Adipocyte (in vitro differentiated cells): Measurements from ENCODE around the gene FAM13B.
"Not testable (repeated sequence)": the region's sequence is repeated elsewhere in the genome, so short reads cannot be mapped to it uniquely, and the experiment has no call there.

Experiments
- DNase-seq: peaks from one replicate; pipeline ENCODE4 v3.0.0-alpha.2; 2015; ENCODE audit warnings: low read depth
- H3K27me3 ChIP-seq: replicated peaks from 2 replicates; pipeline ENCODE4 v1.7.0; 2013; ENCODE audit warnings: mild to moderate bottlenecking, low read length, moderate library complexity; ENCODE audit not compliant: control insufficient read depth, insufficient read depth
- H3K36me3 ChIP-seq: 2 replicates; pipeline ENCODE4 v1.7.0; 2013; ENCODE audit warnings: low read length, mild to moderate bottlenecking, moderate library complexity; ENCODE audit not compliant: control insufficient read depth, insufficient read depth, severe bottlenecking
- H3K4me1 ChIP-seq: 2 replicates; pipeline ENCODE4 v1.7.0; 2013; ENCODE audit warnings: mild to moderate bottlenecking, low read length, moderate library complexity; ENCODE audit not compliant: control insufficient read depth, insufficient read depth
- H3K4me3 ChIP-seq: 2 replicates; pipeline ENCODE4 v1.7.0; 2013; ENCODE audit warnings: mild to moderate bottlenecking, low read length, moderate library complexity
- H3K9ac ChIP-seq: 2 replicates; pipeline ENCODE4 v1.7.0; 2013; ENCODE audit warnings: mild to moderate bottlenecking, low read length, moderate library complexity
- H3K9me3 ChIP-seq: 2 replicates; pipeline ENCODE4 v1.7.0; 2013; ENCODE audit warnings: mild to moderate bottlenecking, low read length, moderate library complexity; ENCODE audit not compliant: control insufficient read depth

Gene FAM13B

DNA sequence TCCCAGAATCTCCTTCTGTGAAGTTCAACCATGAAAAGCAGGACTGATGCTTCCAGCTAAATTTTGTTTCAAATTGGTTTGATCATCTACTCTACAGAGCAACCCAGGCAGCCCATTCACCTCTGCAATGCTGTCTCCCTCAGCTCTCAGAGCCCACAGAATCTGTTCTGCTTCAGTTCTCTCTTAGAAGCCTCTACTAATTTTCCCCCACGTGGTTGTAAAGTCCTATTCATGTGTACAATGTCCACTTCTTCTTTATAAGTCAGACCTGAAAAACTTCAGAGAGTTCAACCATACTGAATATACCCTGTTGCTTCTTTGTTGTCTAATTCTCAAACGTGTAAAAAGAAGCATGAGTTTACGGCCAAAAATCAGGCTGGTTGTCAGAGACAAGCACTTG, 21.3 kb upstream of the FAM13B start:
- Histone ChIP-seq H3K4me3 (no peak overlapping the region), H3K4me1 (no peaks in the 10 kb centered on the region), H3K9ac (no peak overlapping the region), H3K27me3 (peaks cover 28% of the 10 kb centered on the region), H3K9me3 (no peaks in the 10 kb centered on the region), H3K36me3 (no peaks in the 10 kb centered on the region)
- DNase-seq: no peak

DNA sequence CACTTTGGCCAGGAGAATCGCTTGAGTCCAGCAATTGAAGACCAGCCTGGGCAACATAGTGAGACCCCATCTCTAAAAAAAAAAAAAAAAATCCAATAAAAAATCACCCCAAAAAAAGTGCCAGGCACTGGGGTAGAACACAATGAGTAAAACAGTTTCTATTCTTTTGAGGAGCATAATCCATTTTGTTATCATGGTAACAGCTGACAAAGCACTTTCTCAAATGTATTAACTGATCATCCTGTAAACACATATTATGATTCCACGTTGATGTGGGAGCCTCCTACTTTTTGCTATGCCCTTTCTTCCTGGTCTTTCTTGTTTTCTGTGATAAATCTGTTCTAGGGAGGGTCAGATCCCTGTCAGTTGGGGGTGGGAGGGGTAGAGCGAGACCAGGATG, 20.7 kb upstream of the FAM13B start:
- no peak for DNase-seq
- Histone ChIP-seq H3K36me3 (no peaks in the 10 kb centered on the region), H3K9ac (no peak overlapping the region), H3K27me3 (peaks cover 28% of the 10 kb centered on the region), H3K9me3 (no peaks in the 10 kb centered on the region), H3K4me3 (no peak overlapping the region), H3K4me1 (no peaks in the 10 kb centered on the region)

DNA sequence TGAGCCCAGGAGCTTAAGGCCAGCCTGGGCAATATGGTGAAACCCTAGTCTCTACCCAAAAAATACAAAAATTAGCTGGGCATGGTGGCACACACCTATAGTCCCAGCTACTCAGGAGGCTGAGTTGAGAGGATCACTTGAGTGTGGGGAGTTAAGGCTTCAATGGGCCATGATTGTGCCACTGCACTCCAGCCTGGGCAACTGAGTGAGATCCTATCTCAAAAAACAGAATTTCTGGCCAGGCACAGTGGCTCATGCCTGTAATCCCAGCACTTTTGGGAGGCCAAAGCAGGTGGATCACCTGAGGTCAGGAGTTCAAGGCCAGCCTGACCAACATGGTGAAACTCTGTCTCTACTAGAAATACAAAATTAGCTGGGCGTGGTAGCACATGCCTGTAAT, 19.8 kb upstream of the FAM13B start:
- not testable (repeated sequence) for H3K4me3 ChIP-seq, H3K36me3 ChIP-seq, H3K9me3 ChIP-seq, H3K9ac ChIP-seq, H3K4me1 ChIP-seq, DNase-seq
- H3K27me3 ChIP-seq: peaks cover 28% of the 10 kb centered on the region

DNA sequence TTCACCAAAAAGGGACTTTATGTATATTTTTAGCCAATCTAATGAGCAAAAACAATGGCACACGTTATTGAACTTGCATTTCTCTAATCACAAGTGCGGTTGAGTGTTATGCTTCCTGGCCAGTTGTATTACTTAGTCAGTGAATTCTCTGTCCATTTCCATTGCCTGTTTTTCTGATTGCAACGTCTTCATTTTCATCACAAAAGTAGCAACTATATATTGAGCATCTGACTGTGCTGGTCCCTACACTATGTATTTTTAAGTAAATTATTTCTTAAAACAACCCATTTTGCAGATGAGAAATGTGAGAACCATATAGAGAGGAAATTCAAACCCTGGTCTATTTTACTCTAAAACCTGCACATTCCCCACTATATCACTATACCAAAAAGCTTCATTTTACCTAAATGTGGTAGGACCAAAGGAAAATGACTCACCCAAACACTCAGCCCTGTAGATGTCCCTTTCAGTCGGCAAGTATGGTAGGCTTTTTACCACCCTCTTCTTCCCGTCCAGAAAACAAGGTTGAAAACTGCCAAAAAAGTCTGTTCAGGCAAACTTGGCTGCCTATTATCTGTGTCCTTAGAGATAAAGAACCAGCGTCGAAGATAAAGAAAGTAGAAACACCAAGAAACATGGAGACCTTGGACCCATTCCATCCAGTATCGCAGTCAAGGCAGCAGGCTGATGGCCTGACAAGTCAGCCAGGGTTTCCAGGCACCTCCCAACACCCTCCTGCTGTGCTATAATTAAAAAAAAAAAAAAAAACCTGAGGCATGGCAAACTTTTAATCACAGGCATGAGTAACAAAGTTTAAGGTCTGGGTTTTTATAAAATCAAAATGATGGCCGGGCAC, 18.8 kb upstream of the FAM13B start:
- DNase-seq: no peak
- Histone ChIP-seq H3K9ac (no peak overlapping the region), H3K27me3 (peaks cover 28% of the 10 kb centered on the region), H3K4me1 (peaks cover 4% of the 10 kb centered on the region), H3K36me3 (no peaks in the 10 kb centered on the region), H3K9me3 (no peaks in the 10 kb centered on the region), H3K4me3 (no peak overlapping the region)

DNA sequence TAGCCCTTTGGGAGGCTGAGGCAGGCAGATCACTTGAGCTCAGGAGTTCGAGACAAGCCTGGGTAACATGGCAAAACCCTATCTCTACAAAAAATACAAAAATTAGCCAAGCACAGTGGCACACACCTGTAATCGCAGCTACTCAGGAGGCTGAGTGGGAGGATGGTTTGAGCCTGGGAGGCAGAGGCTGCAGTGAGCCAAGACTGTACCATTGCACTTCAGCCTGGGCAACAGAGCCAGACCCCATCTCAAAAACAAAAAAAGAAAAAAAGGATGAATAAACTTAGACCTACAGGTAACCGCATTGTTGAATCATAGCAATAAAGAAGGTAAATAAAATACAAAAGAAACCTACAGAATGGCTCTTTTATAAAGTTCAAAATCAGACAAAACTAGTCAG, 12.4 kb upstream of the FAM13B start:
- not testable (repeated sequence) for H3K36me3 ChIP-seq, H3K9ac ChIP-seq, H3K4me3 ChIP-seq, H3K27me3 ChIP-seq, H3K4me1 ChIP-seq, DNase-seq, H3K9me3 ChIP-seq

DNA sequence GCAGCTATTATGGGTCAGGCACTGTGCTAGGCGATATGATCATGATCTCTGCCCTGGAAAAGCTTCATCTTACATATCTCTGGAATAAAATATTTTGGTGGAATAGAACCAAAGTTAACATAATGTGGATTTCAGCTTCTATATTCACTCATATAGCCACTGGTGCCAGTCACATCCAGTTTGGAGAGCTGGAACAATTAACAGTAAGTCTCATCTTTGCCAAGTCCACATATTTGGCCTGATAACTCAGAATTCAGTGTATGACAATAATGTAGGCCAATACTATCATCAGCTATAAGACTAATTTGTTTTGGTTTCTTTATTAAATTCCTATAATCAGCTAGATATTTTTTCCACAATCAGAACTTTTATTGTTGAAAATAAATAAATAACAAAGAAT, 5.9 kb upstream of the FAM13B start:
- Histone ChIP-seq H3K4me3 (no peak overlapping the region), H3K27me3 (no peaks in the 10 kb centered on the region), H3K4me1 (peaks cover 17% of the 10 kb centered on the region), H3K9me3 (no peaks in the 10 kb centered on the region), H3K36me3 (no peaks in the 10 kb centered on the region), H3K9ac (no peak overlapping the region)
- DNase-seq: no peak

DNA sequence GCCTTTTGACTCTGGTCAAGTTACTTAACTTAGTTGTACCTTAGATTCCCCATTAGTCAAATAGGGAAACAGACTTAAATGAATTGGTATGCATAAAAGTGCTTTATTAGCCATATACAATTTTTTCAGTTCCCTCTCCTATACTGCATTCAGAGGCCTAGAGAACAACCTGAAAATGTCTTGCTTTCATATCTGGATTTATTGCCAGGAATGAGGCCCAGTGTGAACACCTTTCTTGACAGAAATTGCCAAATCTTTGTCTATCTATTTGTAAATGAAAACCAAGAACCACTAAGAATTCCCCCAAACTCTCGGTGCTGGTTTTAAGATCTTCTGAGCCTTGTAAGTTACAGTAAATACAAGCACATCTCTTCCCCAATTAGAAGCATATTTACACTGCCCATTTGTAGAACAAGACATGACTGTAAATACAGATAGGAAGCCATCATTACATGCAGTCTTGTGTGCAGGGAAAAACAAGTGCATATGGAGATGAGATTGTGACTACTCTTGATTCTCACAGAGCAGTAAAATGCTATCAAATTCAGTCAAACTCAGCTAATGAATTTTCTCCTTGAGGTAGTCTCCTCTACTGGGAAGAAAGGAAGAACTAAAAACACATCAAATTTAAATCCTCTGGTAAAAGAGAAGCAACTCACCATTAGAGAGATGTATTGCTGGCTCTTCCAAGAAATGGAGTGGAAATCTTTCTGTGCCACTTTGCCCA, 5.2 kb upstream of the FAM13B start:
- H3K27me3 ChIP-seq: no peaks in the 10 kb centered on the region
- no peaks in the 10 kb centered on the region for H3K9me3 ChIP-seq
- H3K4me1 ChIP-seq: peaks cover 25% of the 10 kb centered on the region
- no peak overlapping the region for H3K4me3 ChIP-seq
- DNase-seq: no peak
- H3K36me3 ChIP-seq: no peaks in the 10 kb centered on the region
- no peak overlapping the region for H3K9ac ChIP-seq

DNA sequence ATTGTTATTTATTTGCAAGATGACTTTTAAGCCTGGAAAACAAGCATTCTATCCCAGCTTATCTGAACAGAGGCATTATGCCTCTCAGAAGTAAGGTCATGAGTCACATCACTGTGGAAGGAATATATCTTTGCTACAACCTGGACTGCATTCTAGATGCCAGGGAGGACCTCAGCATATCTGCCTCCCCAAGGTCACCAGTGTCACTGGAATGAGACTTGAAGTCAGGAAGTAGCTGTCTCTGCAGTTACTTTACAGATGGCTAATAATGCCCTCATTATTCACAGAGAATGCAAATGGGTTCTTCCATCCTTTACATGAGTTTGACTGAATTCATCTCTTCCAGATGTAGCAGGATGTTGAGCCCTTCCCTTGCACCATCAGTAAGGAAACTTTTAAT, 4.4 kb upstream of the FAM13B start:
- Histone ChIP-seq H3K27me3 (no peaks in the 10 kb centered on the region), H3K4me1 (peaks cover 25% of the 10 kb centered on the region), H3K9me3 (no peaks in the 10 kb centered on the region), H3K36me3 (no peaks in the 10 kb centered on the region), H3K9ac (no peak overlapping the region), H3K4me3 (no peak overlapping the region)
- no peak for DNase-seq

DNA sequence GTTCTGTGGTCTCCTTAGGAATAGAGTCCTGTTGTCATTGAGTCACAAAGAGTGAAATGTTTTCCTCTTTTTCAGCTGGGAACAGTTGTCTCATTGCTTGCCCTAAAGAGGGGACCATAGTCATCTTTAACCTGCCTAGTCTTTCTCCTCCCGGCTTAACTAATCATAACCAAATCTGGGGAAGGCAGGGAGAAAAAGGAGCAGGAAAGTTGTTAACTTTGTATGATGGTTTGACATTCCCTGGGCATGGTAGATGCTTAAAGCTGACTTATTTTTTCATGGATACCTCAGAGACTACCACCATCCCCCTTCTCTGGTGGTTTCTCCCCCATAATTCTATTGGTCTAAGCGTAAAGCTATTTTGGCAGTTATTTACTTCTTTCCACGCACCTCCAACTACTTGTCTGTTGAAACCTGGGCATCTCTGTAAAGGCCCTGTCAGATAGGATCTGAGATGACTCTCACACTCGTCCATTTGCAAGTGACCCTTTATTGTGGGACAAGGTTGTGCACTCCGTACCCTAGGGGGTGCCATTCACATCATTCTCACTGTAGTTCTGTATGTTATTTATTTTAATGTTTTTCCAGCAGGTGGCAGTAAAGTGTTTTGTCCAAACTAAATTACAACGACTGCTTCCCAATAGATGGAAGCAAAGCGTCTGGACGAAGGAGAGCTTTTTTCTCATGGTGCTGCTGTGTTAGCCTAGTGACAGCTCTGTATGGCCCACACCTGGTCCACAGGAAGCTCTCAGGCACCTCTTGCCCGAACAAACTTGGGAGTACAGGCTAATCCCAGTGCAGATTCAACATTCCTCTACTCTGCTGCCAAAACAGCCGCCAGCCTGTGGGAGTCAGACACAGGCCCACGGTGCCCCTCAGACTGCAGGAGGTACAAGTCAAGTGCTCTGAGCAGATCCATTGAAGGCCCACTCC, 3.0 kb upstream of the FAM13B start:
- no peaks in the 10 kb centered on the region for H3K36me3 ChIP-seq
- H3K4me1 ChIP-seq: peaks cover 36% of the 10 kb centered on the region
- no peak overlapping the region for H3K9ac ChIP-seq
- H3K4me3 ChIP-seq: no peak overlapping the region
- H3K9me3 ChIP-seq: no peaks in the 10 kb centered on the region
- no peaks in the 10 kb centered on the region for H3K27me3 ChIP-seq
- DNase-seq: peak; percentile 96

DNA sequence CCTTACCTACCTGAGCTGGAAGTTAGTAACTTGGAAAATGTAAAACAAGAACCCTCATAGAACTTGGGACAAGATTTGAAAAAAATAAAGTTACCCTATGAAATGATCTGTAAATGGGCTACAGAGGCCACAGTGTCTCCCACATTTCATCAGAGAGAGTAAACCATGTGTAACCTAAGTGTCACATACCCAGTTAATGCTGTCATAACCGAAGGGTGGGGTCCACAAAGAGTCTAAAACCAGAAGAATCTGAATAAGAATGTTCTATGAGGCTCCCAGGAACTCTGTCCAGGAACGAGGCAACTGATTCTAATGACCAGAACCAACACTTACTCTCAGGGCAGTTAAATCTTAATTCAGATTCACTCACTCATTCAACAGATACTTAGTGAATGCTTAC, 1.0 kb upstream of the FAM13B start:
- H3K4me3 ChIP-seq: peak overlapping the region; percentile 92
- peak; percentile 78 for DNase-seq
- peak overlapping the region; percentile 97 for H3K9ac ChIP-seq
- H3K4me1 ChIP-seq: peaks cover 44% of the 10 kb centered on the region
- H3K27me3 ChIP-seq: no peaks in the 10 kb centered on the region
- H3K9me3 ChIP-seq: no peaks in the 10 kb centered on the region
- H3K36me3 ChIP-seq: no peaks in the 10 kb centered on the region

DNA sequence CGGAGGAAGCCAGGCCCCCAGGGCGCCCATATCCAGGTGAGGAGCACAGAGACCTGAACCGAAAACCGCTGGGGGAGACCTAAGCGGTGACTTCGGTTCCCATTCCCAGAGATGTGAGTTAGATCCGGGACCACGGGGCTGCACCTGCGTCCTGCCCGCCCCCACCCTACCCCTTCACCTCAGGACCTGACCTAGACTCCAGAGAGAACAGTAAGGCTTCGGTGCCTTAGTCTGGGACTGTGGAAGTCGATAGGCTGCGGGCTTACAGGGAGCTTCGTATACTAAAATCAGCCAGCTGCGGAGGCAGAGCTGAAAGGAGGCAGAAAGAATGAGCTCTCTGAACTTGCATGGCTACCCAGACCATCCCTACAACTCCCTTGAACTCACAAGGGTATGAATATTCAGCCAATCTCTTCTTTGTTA, 518 bp upstream of the FAM13B start:
- Histone ChIP-seq H3K4me1 (peaks cover 39% of the 10 kb centered on the region), H3K4me3 (peak overlapping the region; percentile 92), H3K9me3 (no peaks in the 10 kb centered on the region), H3K27me3 (no peaks in the 10 kb centered on the region), H3K9ac (peak overlapping the region; percentile 97), H3K36me3 (no peaks in the 10 kb centered on the region)
- DNase-seq: peak; percentile 42
